GM12878 (cell line): Measurements from ENCODE around the gene MAGEH1. TPM values are rescaled to one million over a fixed set of nuclear protein-coding genes. Genes with fewer than 3 reads are reported as not detected.

Source experiments
- ATAC-seq: fragments of 200-7000 bp; cut with Tn5 transposase; 3 replicates; pipeline ENCODE4 v1.9.1; 2020; ENCODE audit warnings: mild to moderate bottlenecking, moderate library complexity
- BruUV-seq: library from RNA; stranded (reverse); fragments of 400-500 nt; replicated peaks from 2 replicates; lab custom pipeline; 2021; lab: Mats Ljungman, UMichigan
- CTCF ChIA-PET: fragments of 300-600 bp; sonication (Branson Sonifier 250); formaldehyde crosslinking; extraction: SDS; loops from one replicate; lab custom pipeline; 2021; ENCODE audit warnings: inconsistent platforms; lab: Yijun Ruan, JAX
- POLR2A ChIA-PET: fragments of 350-600 bp; formaldehyde crosslinking; extraction: SDS; loops from one replicate; lab custom pipeline; 2021; ENCODE audit warnings: inconsistent platforms; lab: Charles Lee
- RAD21 ChIA-PET: fragments of 300-600 bp; sonication (Branson Sonifier 250); formaldehyde crosslinking; loops from one replicate; lab custom pipeline; 2023; ENCODE audit warnings: antibody characterized with exemption; ENCODE audit not compliant: unreplicated experiment; lab: Charles Lee
- SMC1A ChIA-PET: fragments of 300-600 bp; sonication (Branson Sonifier 250); formaldehyde crosslinking; loops from one replicate; lab custom pipeline; 2023; ENCODE audit not compliant: unreplicated experiment, uncharacterized antibody; lab: Charles Lee
- DNase-seq: peaks from one replicate; pipeline ENCODE4 v3.0.0-alpha.2; 2011; ENCODE audit warnings: low read depth, low spot score
- FAIRE-seq: peaks from 3 replicates; lab custom pipeline; 2011; peaks lifted over from hg19 to GRCh38; lab: Jason Lieb, UNC
- H2AFZ ChIP-seq: 2 replicates; pipeline ENCODE4 v1.6.0; 2011; ENCODE audit warnings: low read depth, low read length, control low read depth; ENCODE audit not compliant: control insufficient read depth
- H3K27ac ChIP-seq: 2 replicates; pipeline ENCODE4 v1.5.1; 2011; ENCODE audit warnings: control low read depth; ENCODE audit not compliant: control insufficient read depth, insufficient read depth
- H3K27me3 ChIP-seq, 2 experiments: replicated peaks in 1 of 2; 2 replicates each; pipeline versions ENCODE4 v1.6.0 to v1.6.1; 2011; ENCODE audit warnings: low read length in 1 of 2; ENCODE audit not compliant: control insufficient read depth in 2 of 2, insufficient read depth in 2 of 2
- H3K36me3 ChIP-seq, 2 experiments: 2 replicates each; pipeline ENCODE4 v1.5.1; 2011; ENCODE audit warnings: low read length in 1 of 2; ENCODE audit not compliant: control insufficient read depth in 2 of 2, insufficient read depth in 2 of 2
- H3K4me1 ChIP-seq: 2 replicates; pipeline ENCODE4 v1.6.1; 2011; ENCODE audit warnings: mild to moderate bottlenecking, low read length, moderate library complexity, mixed read lengths; ENCODE audit not compliant: control insufficient read depth, insufficient read depth
- H3K4me2 ChIP-seq: 2 replicates; pipeline ENCODE4 v1.6.0; 2011; ENCODE audit warnings: control low read depth; ENCODE audit not compliant: control insufficient read depth, insufficient read depth
- H3K4me3 ChIP-seq: fragments of 200-600 bp; sonication (generic); 2 replicates; pipeline ENCODE4 v1.5.1; 2016
- H3K79me2 ChIP-seq: 2 replicates; pipeline ENCODE4 v1.6.0; 2011; ENCODE audit warnings: low read length; ENCODE audit not compliant: control insufficient read depth, insufficient read depth
- H3K9ac ChIP-seq: 2 replicates; pipeline ENCODE4 v1.8.0; 2011; ENCODE audit warnings: low read length, control low read depth, mixed read lengths; ENCODE audit not compliant: control insufficient read depth, insufficient read depth
- H3K9me3 ChIP-seq: replicated peaks from 3 replicates; pipeline ENCODE4 v1.5.1; 2011; ENCODE audit warnings: mild to moderate bottlenecking, low read length; ENCODE audit not compliant: control insufficient read depth, insufficient read depth
- H4K20me1 ChIP-seq: 2 replicates; pipeline ENCODE4 v1.6.0; 2011; ENCODE audit not compliant: control insufficient read depth, insufficient read depth
- CEBPB ChIP-seq, 2 experiments: fragments of 150-350 bp in 1 of 2; IDR thresholded peaks; 2 replicates each; pipeline ENCODE4 v1.6.1; 2012 to 2014; ENCODE audit warnings: low read depth in 2 of 2, low read length in 2 of 2, borderline replicate concordance in 1 of 2, inconsistent platforms in 1 of 2
- CUX1 ChIP-seq: IDR thresholded peaks from 2 replicates; pipeline ENCODE4 v1.6.1; 2012; ENCODE audit warnings: improper control_type of control experiment, low read depth, low read length; ENCODE audit not compliant: insufficient replicate concordance
- KAT2A ChIP-seq: conservative IDR thresholded peaks from 2 replicates; pipeline ENCODE4 v1.6.1; 2011; ENCODE audit warnings: low read depth, low read length; ENCODE audit not compliant: control insufficient read depth
- LARP7 ChIP-seq: fragments of 450-650 bp; IDR thresholded peaks from 2 replicates; pipeline ENCODE4 v1.6.1; 2017; ENCODE audit warnings: mild to moderate bottlenecking
- PML ChIP-seq: IDR thresholded peaks from 2 replicates; pipeline ENCODE4 v1.6.1; 2012; ENCODE audit warnings: low read length, inconsistent platforms
- SRF ChIP-seq, 2 experiments: IDR thresholded peaks; 2 replicates each; pipeline ENCODE4 v1.6.1; 2011; ENCODE audit warnings: low read depth in 2 of 2, low read length in 2 of 2, mild to moderate bottlenecking in 1 of 2, moderate library complexity in 1 of 2
- STAT1 ChIP-seq: fragments of 450-650 bp; conservative IDR thresholded peaks from 2 replicates; pipeline ENCODE4 v1.6.1; 2014; ENCODE audit warnings: antibody characterized with exemption, mild to moderate bottlenecking
- TBL1XR1 ChIP-seq: IDR thresholded peaks from 2 replicates; pipeline ENCODE4 v1.6.1; 2012; ENCODE audit warnings: low read depth, low read length, improper control_type of control experiment
- TCF7 ChIP-seq: IDR thresholded peaks from 2 replicates; pipeline ENCODE4 v1.6.1; 2014; ENCODE audit warnings: antibody characterized with exemption, borderline replicate concordance
- WGBS: methylation state at CpG from one replicate; pipeline ENCODE4 v1.1.6; 2016; ENCODE audit warnings: low lambda C conversion rate; ENCODE audit not compliant: insufficient replicate concordance, insufficient coverage; ENCODE audit errors: missing lambda C conversion rate; 5-methylcytosine and 5-hydroxymethylcytosine counted together
- in situ Hi-C: fragments of 300-500 bp; cut with MboI; formaldehyde crosslinking; loops from 9 replicates; pipeline ENCODE4 v1.14.3; 2018; ENCODE audit warnings: mixed read lengths
- intact Hi-C: fragments of 100-400 bp; cut with micrococcal nuclease; formaldehyde crosslinking; loops from one replicate; pipeline ENCODE4 v1.14.2; 2022; ENCODE audit not compliant: unreplicated experiment
- polyA plus RNA-seq, 11 experiments: library from polyadenylated mRNA; depleted of rRNA in 4 of 11; unstranded in 6 of 11; stranded (reverse) in 5 of 11; fragments of >200 nt; fragmentation: Nextera tagmentation in 4 of 11; fragmentation: Illumina TruSeq in 1 of 11; extraction: Ambion mirVana in 4 of 11; extraction: Trizol in 1 of 11; gene quantifications; 1 replicate in 1 of 11; 2 replicates in 10 of 11; pipeline versions ENCODE4 v1.2.1 to v1.2.3, GENCODE V29; 2011 to 2016; ENCODE audit warnings: inconsistent platforms in 2 of 11, missing spikeins in 2 of 11, low read depth in 1 of 11
- total RNA-seq, 4 experiments: library from RNA; depleted of rRNA in 3 of 4; stranded (reverse); fragments of >200 nt in 3 of 4; fragmentation: Illumina TruSeq in 1 of 4; extraction: Trizol in 1 of 4; gene quantifications; 2 replicates each; pipeline versions ENCODE4 v1.2.1 to v1.2.3, GENCODE V29; 2013 to 2021

Gene MAGEH1
- total and polyA plus RNA-seq, 10 of the 15 experiments (the other 5 are each of a cell fraction or from before 2014, with no cell fraction given) = 8.7 to 25.2 (median 18.3) TPM

GRCh38 chrX:55486736-55487135, 34.8 kb downstream of the MAGEH1 start:
- Histone ChIP-seq H4K20me1 (no peaks in the 10 kb centered on the region), H3K36me3 (no peaks in the 10 kb centered on the region), H3K27me3 (no peaks in the 10 kb centered on the region), H3K4me3 (no peak overlapping the region), H3K79me2 (no peaks in the 10 kb centered on the region), H3K4me2 (no peak overlapping the region), H3K9me3 (no peaks in the 10 kb centered on the region; the same call in 2 of the 3 replicates), H3K4me1 (no peaks in the 10 kb centered on the region), H2AFZ (no peak overlapping the region), H3K9ac (no peak overlapping the region), H3K27ac (no peak overlapping the region)
- ChIA-PET RAD21 (interaction anchor here (1.0 to 1.3 kb wide), 2 partner anchors 35 to 762 kb away, joined by 3 read pairs; partner anchors contain the start of gene MAGEH1), SMC1A (no interaction called here), CTCF (interaction anchor here (1.0 kb wide), 1 partner anchor 34 kb away, joined by 3 read pairs; no protein-coding TSS in a partner anchor), POLR2A (no interaction called here)
- 64% methylated on average over 3 of the region's 3 CpGs for WGBS
- FAIRE-seq (no peak), ATAC-seq (no peak), DNase-seq (no peak)
- no TSS peak for BruUV-seq
- no peak for TF ChIP-seq TBL1XR1
- TF ChIP-seq LARP7 = no peak
- TF ChIP-seq KAT2A = no peak
- TF ChIP-seq STAT1 = no peak
- TF ChIP-seq TCF7 = no peak
- intact Hi-C loops (no loop called here), in situ Hi-C loops (loop anchor here (25.0 kb wide), 1 partner anchor 751 kb away; the partner anchor contains the start of gene KLF8)

GRCh38 chrX:55487143-55487542, 35.2 kb downstream of the MAGEH1 start:
- intact Hi-C loops = no loop called here
- Histone ChIP-seq H3K27me3 (no peaks in the 10 kb centered on the region), H3K9me3 (no peaks in the 10 kb centered on the region; the same call in 2 of the 3 replicates), H3K4me2 (no peak overlapping the region), H3K27ac (no peak overlapping the region), H3K4me1 (no peaks in the 10 kb centered on the region), H3K9ac (no peak overlapping the region), H4K20me1 (no peaks in the 10 kb centered on the region), H3K4me3 (no peak overlapping the region), H3K79me2 (no peaks in the 10 kb centered on the region), H3K36me3 (no peaks in the 10 kb centered on the region), H2AFZ (no peak overlapping the region)
- ChIA-PET RAD21 (interaction anchor here (1.0 to 1.3 kb wide), 2 partner anchors 35 to 762 kb away, joined by 3 read pairs; partner anchors contain the start of gene MAGEH1), SMC1A (no interaction called here), POLR2A (no interaction called here), CTCF (interaction anchor here (1.0 kb wide), 1 partner anchor 35 kb away, joined by 3 read pairs; no protein-coding TSS in a partner anchor)
- in situ Hi-C loops = loop anchor here (25.0 kb wide), 1 partner anchor 750 kb away; the partner anchor contains the start of gene KLF8
- ATAC-seq (no peak), FAIRE-seq (no peak), DNase-seq (no peak)
- no TSS peak for BruUV-seq
- 53% methylated on average over 2 of the region's 2 CpGs for WGBS
- TF ChIP-seq SRF (IDR thresholded peaks at IDR 0.05; ENCODE audit: low read depth in 2 of 2, low read length in 2 of 2) (no peak), PML (no peak), CUX1 (no peak), CEBPB (IDR thresholded peaks at IDR 0.05; ENCODE audit: borderline replicate concordance in 1 of 2, low read depth in 2 of 2, low read length in 2 of 2) (no peak)
